ENCODE results near the gene ITCH. TPM values are rescaled to one million over a fixed set of nuclear protein-coding genes. Genes with fewer than 3 reads are reported as not detected.

Gene ITCH
- total and polyA plus RNA-seq, 2 of the 8 experiments (the other 6 are each of a cell fraction or from before 2014, with no cell fraction given) = 3.9 to 45.2 TPM

DNA sequence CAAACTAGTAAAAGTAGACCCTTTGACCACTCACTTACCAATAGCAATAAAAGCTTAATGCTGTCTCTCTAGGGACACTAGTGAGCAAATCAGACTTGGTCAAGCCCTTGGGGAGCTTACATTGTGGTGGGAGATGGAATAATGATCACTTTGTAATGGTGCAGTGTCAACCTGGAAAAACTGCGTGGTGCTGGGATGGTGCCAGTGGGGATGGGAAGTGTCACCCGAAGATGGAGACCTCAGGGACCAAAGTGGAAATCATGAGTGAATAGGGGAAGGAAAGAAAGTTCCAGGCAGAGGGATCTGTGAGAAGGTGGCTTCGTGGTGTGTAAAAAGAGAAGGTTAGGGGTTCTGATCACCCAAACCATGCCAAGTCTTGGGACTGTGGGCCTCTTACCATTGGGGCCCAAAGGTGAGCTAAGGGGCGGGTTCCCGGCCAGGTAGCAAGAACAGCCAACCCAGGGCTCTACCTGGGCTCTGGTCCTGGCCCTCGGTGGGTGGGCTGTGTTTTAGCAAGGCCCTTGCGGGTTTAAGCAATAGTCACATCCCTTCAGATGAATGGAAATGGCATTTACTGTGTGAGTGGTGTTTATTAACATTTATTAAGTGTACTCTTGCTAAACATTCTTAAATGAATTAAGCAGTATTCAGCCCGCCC lies 168.7 kb downstream of the ITCH start:
- DNase-seq (ENCODE audit: low read depth in 1 of 2, low spot score in 2 of 2) (no peak), FAIRE-seq (no peak)
- Histone ChIP-seq H3K9me3 (ENCODE audit: insufficient read depth in 2 of 2, low read depth in 1 of 2, low read length in 1 of 2) (no peaks in the 10 kb centered on the region), H3K36me3 (ENCODE audit: control insufficient read depth in 2 of 4, insufficient read depth in 4 of 4, low read length in 3 of 4) (peaks cover 18 to 53% (median 32%) of the 10 kb centered on the region in 4 experiments), H3K14ac (ENCODE audit: insufficient read length) (no peak overlapping the region), H3K4ac (replicated peaks; ENCODE audit: insufficient read length, low read depth, low read length) (no peak overlapping the region), H2AK5ac (ENCODE audit: low read depth, low read length) (no peak overlapping the region), H3K9ac (replicated peaks in 1 of 4; ENCODE audit: extremely low read depth in 1 of 4, low read depth in 3 of 4, low read length in 3 of 4) (no peak overlapping the region), H3K4me1 (replicated peaks in 1 of 4; ENCODE audit: control insufficient read depth in 3 of 4, insufficient read depth in 4 of 4, low read length in 3 of 4) (no peaks in the 10 kb centered on the region), H2BK120ac (replicated peaks; ENCODE audit: low read depth, low read length) (no peak overlapping the region), H3K27me3 (replicated peaks in 1 of 4; ENCODE audit: control insufficient read depth in 3 of 4, extremely low read depth in 1 of 4, insufficient read depth in 3 of 4, low read length in 3 of 4) (no peaks in the 10 kb centered on the region), H2BK20ac (ENCODE audit: low read length) (no peak overlapping the region), H3K4me2 (ENCODE audit: insufficient read depth in 1 of 2, low read depth in 2 of 2, low read length in 2 of 2) (no peak overlapping the region), H2BK15ac (ENCODE audit: low read length) (no peak overlapping the region), H3K18ac (ENCODE audit: extremely low read depth, low read length) (no peak overlapping the region), H3K23me2 (ENCODE audit: low read depth, low read length) (no peaks in the 10 kb centered on the region), H2BK5ac (ENCODE audit: low read depth, low read length) (no peak overlapping the region), H4K91ac (replicated peaks; ENCODE audit: insufficient read length, low read length) (no peak overlapping the region), H2BK12ac (ENCODE audit: low read depth, low read length) (no peak overlapping the region), H3K56ac (replicated peaks; ENCODE audit: insufficient read length, low read depth, low read length) (no peak overlapping the region), H3K27ac (ENCODE audit: low read depth, low read length) (no peak overlapping the region), H3K79me1 (ENCODE audit: low read depth, low read length) (peaks cover 8% of the 10 kb centered on the region), H3K23ac (ENCODE audit: insufficient read length) (no peak overlapping the region), H2AFZ (ENCODE audit: low read length) (no peak overlapping the region), H3K4me3 (ENCODE audit: extremely low read depth in 1 of 4, insufficient read depth in 2 of 4, low read depth in 3 of 4, low read length in 4 of 4) (no peak overlapping the region), H4K8ac (ENCODE audit: extremely low read depth, insufficient read depth, low read length) (no peak overlapping the region), H4K20me1 (replicated peaks in 1 of 2; ENCODE audit: control insufficient read depth in 1 of 2, insufficient read depth in 2 of 2, low read length in 2 of 2) (peaks cover 0 to 16% of the 10 kb centered on the region in 2 experiments), H4K5ac (ENCODE audit: insufficient read length, low read depth, low read length) (no peak overlapping the region), H3K79me2 (ENCODE audit: control insufficient read depth in 1 of 2, insufficient read depth in 2 of 2, low read length in 2 of 2) (no peaks in the 10 kb centered on the region)
- ChIA-PET CTCF (ENCODE audit: partially characterized antibody) (interaction anchor here (1.0 to 4.4 kb wide), 6 partner anchors 9 to 351 kb away, joined by 3 to 16 read pairs (median 4); no protein-coding TSS in a partner anchor), POLR2A (ENCODE audit: partially characterized antibody) (interaction anchor here (0.6 to 1.7 kb wide), 3 partner anchors 13 to 75 kb away, joined by 3 to 5 read pairs (median 3); no protein-coding TSS in a partner anchor)
- 89% methylated on average over 8 of the region's 8 CpGs; no CpG with 5 or more reads in 1 of the 2 experiments for WGBS, 2 experiments (ENCODE audit: extremely low coverage in 1 of 2, insufficient coverage in 1 of 2, insufficient read length in 1 of 2, insufficient replicate concordance in 2 of 2, low coverage in 1 of 2, low lambda C conversion rate in 2 of 2, missing lambda C conversion rate in 1 of 2)
- TF ChIP-seq RXRA (IDR thresholded peaks at IDR 0.05; ENCODE audit: insufficient read depth, low read depth, low read length) (no peak), MAFK (IDR thresholded peaks at IDR 0.05; ENCODE audit: low read depth, low read length) (no peak), POLR2AphosphoS5 (IDR thresholded peaks at IDR 0.05; ENCODE audit: low read depth, low read length) (no peak), SP2 (IDR thresholded peaks at IDR 0.05; ENCODE audit: low read length) (no peak), SIN3A (conservative IDR thresholded peaks at IDR 0.05 in 1 of 2, IDR thresholded peaks at IDR 0.05 in 1 of 2; ENCODE audit: low read depth in 1 of 2, low read length in 2 of 2) (no peak), PHF8 (conservative IDR thresholded peaks at IDR 0.05; ENCODE audit: low read depth, low read length) (no peak), KDM1A (IDR thresholded peaks at IDR 0.05; ENCODE audit: borderline replicate concordance, low read length) (no peak), GTF2F1 (IDR thresholded peaks at IDR 0.05; ENCODE audit: borderline replicate concordance, low read depth, low read length) (no peak), RAD21 (IDR thresholded peaks at IDR 0.05 in 1 of 2, conservative IDR thresholded peaks at IDR 0.05 in 1 of 2; ENCODE audit: low read depth in 2 of 2, low read length in 2 of 2) (no peak)
- TF ChIP-seq, protein P1, sequence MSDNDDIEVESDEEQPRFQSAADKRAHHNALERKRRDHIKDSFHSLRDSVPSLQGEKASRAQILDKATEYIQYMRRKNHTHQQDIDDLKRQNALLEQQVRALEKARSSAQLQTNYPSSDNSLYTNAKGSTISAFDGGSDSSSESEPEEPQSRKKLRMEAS (IDR thresholded peaks at IDR 0.05) = no peak
- TF ChIP-seq, protein P2, sequence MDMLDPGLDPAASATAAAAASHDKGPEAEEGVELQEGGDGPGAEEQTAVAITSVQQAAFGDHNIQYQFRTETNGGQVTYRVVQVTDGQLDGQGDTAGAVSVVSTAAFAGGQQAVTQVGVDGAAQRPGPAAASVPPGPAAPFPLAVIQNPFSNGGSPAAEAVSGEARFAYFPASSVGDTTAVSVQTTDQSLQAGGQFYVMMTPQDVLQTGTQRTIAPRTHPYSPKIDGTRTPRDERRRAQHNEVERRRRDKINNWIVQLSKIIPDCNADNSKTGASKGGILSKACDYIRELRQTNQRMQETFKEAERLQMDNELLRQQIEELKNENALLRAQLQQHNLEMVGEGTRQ (IDR thresholded peaks at IDR 0.05; ENCODE audit: low read length) = no peak
